ENCODE data around the gene TRAPPC8.

TRAPPC8 gene, protein sequence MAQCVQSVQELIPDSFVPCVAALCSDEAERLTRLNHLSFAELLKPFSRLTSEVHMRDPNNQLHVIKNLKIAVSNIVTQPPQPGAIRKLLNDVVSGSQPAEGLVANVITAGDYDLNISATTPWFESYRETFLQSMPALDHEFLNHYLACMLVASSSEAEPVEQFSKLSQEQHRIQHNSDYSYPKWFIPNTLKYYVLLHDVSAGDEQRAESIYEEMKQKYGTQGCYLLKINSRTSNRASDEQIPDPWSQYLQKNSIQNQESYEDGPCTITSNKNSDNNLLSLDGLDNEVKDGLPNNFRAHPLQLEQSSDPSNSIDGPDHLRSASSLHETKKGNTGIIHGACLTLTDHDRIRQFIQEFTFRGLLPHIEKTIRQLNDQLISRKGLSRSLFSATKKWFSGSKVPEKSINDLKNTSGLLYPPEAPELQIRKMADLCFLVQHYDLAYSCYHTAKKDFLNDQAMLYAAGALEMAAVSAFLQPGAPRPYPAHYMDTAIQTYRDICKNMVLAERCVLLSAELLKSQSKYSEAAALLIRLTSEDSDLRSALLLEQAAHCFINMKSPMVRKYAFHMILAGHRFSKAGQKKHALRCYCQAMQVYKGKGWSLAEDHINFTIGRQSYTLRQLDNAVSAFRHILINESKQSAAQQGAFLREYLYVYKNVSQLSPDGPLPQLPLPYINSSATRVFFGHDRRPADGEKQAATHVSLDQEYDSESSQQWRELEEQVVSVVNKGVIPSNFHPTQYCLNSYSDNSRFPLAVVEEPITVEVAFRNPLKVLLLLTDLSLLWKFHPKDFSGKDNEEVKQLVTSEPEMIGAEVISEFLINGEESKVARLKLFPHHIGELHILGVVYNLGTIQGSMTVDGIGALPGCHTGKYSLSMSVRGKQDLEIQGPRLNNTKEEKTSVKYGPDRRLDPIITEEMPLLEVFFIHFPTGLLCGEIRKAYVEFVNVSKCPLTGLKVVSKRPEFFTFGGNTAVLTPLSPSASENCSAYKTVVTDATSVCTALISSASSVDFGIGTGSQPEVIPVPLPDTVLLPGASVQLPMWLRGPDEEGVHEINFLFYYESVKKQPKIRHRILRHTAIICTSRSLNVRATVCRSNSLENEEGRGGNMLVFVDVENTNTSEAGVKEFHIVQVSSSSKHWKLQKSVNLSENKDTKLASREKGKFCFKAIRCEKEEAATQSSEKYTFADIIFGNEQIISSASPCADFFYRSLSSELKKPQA (N-terminal part only)

DNA sequence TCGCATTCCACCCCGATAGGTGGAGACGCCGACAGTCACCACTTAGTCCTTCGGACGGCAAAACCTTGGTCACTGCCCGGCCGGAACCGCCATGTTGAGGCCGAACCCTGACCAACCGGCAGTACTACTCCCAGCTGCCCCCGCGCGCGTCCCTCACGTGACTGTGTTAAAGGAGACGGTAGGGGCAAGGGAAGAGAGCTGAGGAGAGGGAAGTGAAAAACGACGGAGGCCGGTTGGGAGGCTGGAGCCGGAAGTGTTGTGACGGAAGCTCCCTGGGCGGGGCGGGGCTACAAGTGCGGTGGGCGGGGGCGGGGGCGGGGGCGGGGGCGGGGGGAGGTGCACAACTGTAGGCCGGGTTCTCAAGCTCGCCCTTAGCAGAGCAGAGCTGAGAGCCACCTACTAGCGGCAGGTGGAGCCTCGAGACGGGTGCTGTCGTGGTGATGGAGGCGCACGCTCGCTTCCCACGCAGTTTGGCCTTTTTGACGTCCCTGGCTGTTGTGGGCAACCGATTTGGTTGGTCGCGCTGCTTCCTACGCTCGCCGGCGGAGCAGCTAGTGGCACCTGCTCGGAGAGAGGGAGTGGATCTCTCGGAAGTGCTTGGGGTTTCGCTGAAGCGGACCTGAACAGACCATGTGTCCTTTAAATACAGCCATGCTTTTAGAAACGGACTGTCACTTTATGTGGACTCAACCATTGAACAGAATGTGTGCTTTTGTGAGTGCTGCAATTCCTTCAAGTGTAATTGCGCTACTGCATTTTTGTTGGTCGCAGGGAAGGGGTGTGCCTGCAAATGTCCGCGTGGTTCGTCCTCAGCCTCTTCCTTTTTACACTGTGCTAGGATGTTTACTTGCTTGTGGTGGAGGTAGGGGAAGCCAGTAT, at the start of gene TRAPPC8:
TRAPPC8 (minus strand) TSS at position 130 of the 879 bp plus-strand sequence. CDS start 364 bp downstream, outside the sequence.
- DNase-seq (ENCODE audit: low spot score), result peak; percentile 97
- TF ChIP-seq CTCF (IDR thresholded peaks at IDR 0.05; ENCODE audit: extremely low read depth, insufficient read depth, missing control alignments), result peak; percentile 32
- in situ Hi-C loops (cut with MboI; ENCODE audit: low pct_unique_long_range_greater_than_20kb, low sequenced_read_pairs, unreplicated experiment), result no loop called here

DNA sequence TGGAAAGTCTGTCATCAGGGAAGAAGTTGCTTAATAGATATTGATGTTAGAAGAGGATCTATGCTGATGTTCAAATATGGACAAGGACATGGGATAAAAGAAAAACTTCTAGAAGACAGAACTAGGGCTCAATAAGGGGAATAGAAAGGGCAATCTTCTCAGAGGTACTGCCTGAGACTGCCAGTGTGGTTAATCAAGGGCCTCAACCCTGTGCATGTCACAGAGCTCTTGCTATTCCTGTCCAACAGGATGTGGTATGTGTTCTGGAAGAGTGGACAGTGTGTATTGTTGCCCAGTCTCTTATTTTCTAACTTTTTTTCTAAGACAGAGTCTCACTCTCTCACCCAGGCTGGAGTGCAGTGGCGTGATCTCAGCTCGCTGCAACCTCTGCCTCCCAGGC, 47.9 kb upstream of the TRAPPC8 start:
- no peak for TF ChIP-seq CTCF (IDR thresholded peaks at IDR 0.05; ENCODE audit: extremely low read depth, insufficient read depth, missing control alignments)
- in situ Hi-C loops (cut with MboI; ENCODE audit: low pct_unique_long_range_greater_than_20kb, low sequenced_read_pairs, unreplicated experiment), result no loop called here
- peak; percentile 47 for DNase-seq (ENCODE audit: low spot score)

GRCh38 chr18:31983976-31984375, 41.0 kb upstream of the TRAPPC8 start:
- TF ChIP-seq CTCF (IDR thresholded peaks at IDR 0.05; ENCODE audit: extremely low read depth, insufficient read depth, missing control alignments), result no peak
- no peak for DNase-seq (ENCODE audit: low spot score)
- in situ Hi-C loops (cut with MboI; ENCODE audit: low pct_unique_long_range_greater_than_20kb, low sequenced_read_pairs, unreplicated experiment), result no loop called here

DNA sequence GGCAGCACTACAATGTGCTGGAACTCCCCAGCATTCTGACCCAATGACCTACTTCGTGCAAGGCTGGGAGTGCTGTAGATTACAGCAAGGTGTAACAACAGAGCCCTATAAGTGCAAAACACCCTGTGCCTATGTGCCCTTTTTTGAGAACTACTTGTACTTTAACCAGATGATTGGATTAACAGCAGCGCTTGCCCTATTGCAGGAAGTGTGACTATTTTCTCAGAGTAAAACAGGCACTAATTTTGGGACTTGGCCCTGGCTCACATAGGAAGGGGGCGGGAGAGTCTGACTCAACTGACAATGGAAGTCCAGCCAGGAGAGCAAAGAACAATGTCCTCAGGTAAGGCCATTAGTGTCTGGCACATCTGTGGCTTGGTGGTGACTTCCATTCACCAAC, 40.1 kb upstream of the TRAPPC8 start:
- no peak for TF ChIP-seq CTCF (IDR thresholded peaks at IDR 0.05; ENCODE audit: extremely low read depth, insufficient read depth, missing control alignments)
- DNase-seq (ENCODE audit: low spot score), result no peak
- in situ Hi-C loops (cut with MboI; ENCODE audit: low pct_unique_long_range_greater_than_20kb, low sequenced_read_pairs, unreplicated experiment), result no loop called here

- DNase-seq (ENCODE audit: low spot score), result no peak
- in situ Hi-C loops (cut with MboI; ENCODE audit: low pct_unique_long_range_greater_than_20kb, low sequenced_read_pairs, unreplicated experiment), result no loop called here
- no peak for TF ChIP-seq CTCF (IDR thresholded peaks at IDR 0.05; ENCODE audit: extremely low read depth, insufficient read depth, missing control alignments)
These were observed 37.9 kb upstream of the TRAPPC8 start for GRCh38 chr18:31980863-31981262.

Measured in GM13977 (cell line).